Measurements from ENCODE around the gene DZANK1.
"Not testable (repeated sequence)": the region's sequence is repeated elsewhere in the genome, so short reads cannot be mapped to it uniquely, and the experiment has no call there.

DZANK1 gene

DNA sequence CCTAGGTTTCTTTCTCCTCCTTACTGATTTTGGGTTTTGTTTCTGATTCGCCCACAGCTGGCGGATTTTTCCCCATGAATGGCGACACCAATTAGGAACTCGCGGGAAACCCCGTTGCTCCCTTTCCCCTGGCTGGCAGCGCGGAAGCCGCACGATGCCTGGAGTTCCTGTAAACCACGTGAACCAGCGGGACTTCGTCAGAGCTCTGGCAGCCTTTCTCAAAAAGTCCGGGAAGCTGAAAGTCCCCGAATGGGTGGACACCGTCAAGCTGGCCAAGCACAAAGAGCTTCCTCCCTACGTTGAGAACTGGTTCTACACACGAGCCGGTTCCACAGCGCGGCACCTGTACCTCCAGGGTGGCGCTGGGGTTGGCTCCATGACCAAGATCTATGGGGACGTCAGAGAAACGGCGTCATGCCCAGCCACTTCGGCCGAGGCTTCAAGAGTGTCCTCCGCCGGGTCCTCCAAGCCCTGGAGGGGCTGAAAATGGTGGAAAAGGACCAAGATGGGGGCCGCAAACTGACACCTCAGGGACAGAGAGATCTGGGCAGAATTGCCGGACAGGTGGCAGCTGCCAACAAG, 37.7 kb upstream of the DZANK1 start:
- no peak for TF ChIP-seq Cebpa-rat (IDR thresholded peaks at IDR 0.05)
- Histone ChIP-seq H3K27ac (no peak overlapping the region), H3K27me3 (no peaks in the 10 kb centered on the region), H3K9ac (no peak overlapping the region), H3K4me3 (no peak overlapping the region), H4K20me1 (no peaks in the 10 kb centered on the region), H3K4me2 (no peak overlapping the region), H3K9me3 (replicated peaks in 1 of 11) (no peaks in the 10 kb centered on the region), H3K36me3 (peaks cover 0 to 7% (median 3%) of the 10 kb centered on the region in 11 experiments; a peak in 12 of 22 replicates), H3K4me1 (peaks cover 17 to 21% (median 19%) of the 10 kb centered on the region in 10 experiments)

DNA sequence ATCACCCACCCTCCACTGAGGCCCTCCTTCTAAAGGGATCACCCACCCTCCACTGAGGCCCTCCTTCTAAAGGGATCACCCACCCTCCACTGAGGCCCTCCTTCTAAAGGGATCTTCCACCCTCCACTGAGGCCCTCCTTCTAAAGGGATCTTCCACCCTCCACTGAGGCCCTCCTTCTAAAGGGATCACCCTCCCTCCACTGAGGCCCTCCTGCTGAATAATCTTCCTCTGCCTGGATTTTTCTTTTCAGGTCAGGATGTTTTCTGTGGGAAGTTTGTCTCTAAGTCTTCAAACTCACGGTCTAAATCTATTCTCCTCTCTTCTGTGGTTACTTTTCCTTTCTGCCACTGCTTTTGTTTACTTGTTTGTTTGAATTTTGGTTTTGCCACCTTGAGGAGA, 34.8 kb upstream of the DZANK1 start:
- H3K9ac ChIP-seq; H4K20me1 ChIP-seq; H3K27ac ChIP-seq; H3K4me3 ChIP-seq; H3K36me3 ChIP-seq; H3K4me2 ChIP-seq; H3K27me3 ChIP-seq; H3K9me3 ChIP-seq (replicated peaks in 1 of 11): not testable (repeated sequence)
- H3K4me1 ChIP-seq: peaks cover under 1 to 11% (median 5%) of the 10 kb centered on the region in 10 experiments; a peak in 16 of 20 replicates

DNA sequence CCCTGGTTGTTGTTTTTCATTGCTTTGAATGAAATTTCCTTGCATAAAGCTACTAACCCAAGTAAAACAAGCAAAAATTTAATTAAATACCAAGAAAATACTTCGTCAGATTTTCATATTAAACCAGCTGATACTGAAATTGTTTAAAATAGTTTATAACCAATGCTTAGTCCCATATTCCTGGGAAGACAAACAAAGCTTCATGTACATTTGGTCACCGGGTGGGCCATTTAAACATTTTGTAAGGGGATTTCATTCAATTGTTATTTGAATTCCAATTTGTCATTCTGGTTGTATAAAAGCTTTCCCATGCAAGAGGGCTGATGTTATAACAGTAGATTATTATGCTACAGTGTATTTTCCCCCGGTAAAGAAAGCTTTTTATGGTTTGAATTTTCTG, 30.8 kb upstream of the DZANK1 start:
- Histone ChIP-seq H3K27me3 (no peaks in the 10 kb centered on the region), H3K36me3 (peaks cover 13 to 16% (median 13%) of the 10 kb centered on the region in 11 experiments), H3K4me2 (peak overlapping the region; percentile 65 to 92 (median 85); a peak in 18 of 22 replicates), H3K9ac (peak overlapping the region in 2 of 11 experiments; percentile 79 to 80; a peak in 3 of 22 replicates), H3K4me3 (peak overlapping the region in 5 of 10 experiments; percentile 76 to 92 (median 83); a peak in 4 of 20 replicates), H4K20me1 (no peaks in the 10 kb centered on the region), H3K9me3 (replicated peaks in 1 of 11) (no peaks in the 10 kb centered on the region; a peak in 3 of 22 replicates), H3K27ac (peak overlapping the region in 7 of 11 experiments; percentile 4 to 68 (median 43); a peak in 8 of 22 replicates), H3K4me1 (peaks cover 9 to 20% (median 13%) of the 10 kb centered on the region in 10 experiments)
- TF ChIP-seq Cebpa-rat (IDR thresholded peaks at IDR 0.05): no peak

DNA sequence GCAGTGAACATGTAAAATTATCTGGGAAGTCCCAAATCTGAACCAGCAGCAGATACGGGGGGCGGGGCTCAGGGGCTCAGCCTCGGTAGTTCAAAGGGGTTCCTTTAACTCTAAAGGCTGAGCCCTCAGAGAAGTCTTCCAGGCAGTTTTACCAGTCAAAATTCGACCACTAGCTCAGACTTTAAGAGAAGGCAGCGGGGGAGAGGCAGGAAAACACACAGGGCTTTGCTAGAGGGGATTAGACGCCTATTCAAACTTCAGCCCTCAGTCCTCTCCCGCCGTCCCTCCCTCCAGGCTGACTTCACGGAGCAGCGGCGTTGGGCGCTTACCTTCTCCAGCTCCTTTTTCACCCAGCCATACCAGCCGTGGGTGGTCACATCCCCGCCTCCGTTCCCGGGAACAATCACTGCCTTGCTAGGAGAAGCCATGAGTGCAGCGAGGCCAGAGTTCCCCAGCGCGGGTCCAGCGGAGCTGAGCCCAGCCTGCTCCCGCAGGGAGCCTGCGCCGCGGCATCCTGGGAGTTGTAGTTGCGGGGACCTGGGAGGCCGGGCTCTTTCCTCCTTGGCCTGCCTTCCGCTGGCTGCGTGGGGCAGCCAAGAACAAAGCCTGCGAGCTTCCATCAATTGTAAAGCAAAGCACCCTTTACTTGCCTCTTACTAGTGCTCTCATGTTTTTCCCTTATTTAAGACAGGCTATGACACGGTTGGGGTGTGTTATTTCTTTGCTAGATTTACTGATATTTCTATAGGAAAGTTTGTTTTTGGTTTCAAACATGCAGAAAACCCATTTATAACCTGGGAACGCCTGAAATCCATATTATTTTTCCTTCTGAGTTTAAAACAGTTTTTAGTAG, 30.1 kb upstream of the DZANK1 start, which contains the start of gene RBBP9:
Gene RBBP9 (minus strand): TSS at position 486 of the 853 bp plus-strand sequence. CDS start 58 bp downstream, at position 428.
- Histone ChIP-seq H3K4me2 (peak within 1 kb of the TSS; percentile 68 to 92 (median 85)), H3K9ac (peak within 1 kb of the TSS; percentile 75 to 87 (median 80)), H3K4me1 (peaks cover 9 to 20% (median 13%) of the 10 kb centered on the region in 10 experiments), H3K27me3 (no peaks in the 10 kb centered on the region), H3K4me3 (peak within 1 kb of the TSS; percentile 71 to 92 (median 82)), H4K20me1 (no peaks in the 10 kb centered on the region), H3K36me3 (peaks cover 14 to 22% (median 18%) of the 10 kb centered on the region in 11 experiments), H3K27ac (peak within 1 kb of the TSS; percentile 22 to 69 (median 48); a peak in 19 of 22 replicates), H3K9me3 (replicated peaks in 1 of 11) (no peaks in the 10 kb centered on the region; a peak in 3 of 22 replicates)
- TF ChIP-seq Cebpa-rat (IDR thresholded peaks at IDR 0.05): no peak

DNA sequence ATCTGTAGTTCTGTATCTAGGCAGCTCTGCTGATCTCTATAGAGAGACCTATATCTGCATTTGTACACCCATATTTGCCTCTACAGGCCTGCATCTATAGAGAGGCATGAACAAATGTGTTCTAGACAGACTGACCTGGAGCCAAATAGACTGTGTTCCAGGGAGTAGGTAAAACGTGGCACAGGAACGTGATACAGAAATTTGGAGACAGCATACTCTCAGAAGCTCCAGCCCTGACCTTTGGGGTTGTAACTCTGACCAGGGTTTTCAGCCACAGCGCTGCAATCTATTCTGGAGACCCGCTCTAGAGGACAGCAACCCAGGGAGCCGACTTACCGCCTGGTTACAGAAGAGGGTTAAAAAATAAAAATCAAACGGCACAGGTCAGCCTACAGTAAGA, 29.2 kb upstream of the DZANK1 start:
- no peak for TF ChIP-seq Cebpa-rat (IDR thresholded peaks at IDR 0.05)
- Histone ChIP-seq H3K27me3 (no peaks in the 10 kb centered on the region), H4K20me1 (no peaks in the 10 kb centered on the region), H3K36me3 (peaks cover 17 to 31% (median 22%) of the 10 kb centered on the region in 11 experiments), H3K4me1 (peaks cover 9 to 20% (median 13%) of the 10 kb centered on the region in 10 experiments), H3K4me2 (peak overlapping the region; percentile 68 to 92 (median 85)), H3K9ac (peak overlapping the region; percentile 75 to 87 (median 80)), H3K27ac (no peak overlapping the region), H3K4me3 (peak overlapping the region; percentile 71 to 92 (median 82)), H3K9me3 (replicated peaks in 1 of 11) (no peaks in the 10 kb centered on the region; a peak in 3 of 22 replicates)

DNA sequence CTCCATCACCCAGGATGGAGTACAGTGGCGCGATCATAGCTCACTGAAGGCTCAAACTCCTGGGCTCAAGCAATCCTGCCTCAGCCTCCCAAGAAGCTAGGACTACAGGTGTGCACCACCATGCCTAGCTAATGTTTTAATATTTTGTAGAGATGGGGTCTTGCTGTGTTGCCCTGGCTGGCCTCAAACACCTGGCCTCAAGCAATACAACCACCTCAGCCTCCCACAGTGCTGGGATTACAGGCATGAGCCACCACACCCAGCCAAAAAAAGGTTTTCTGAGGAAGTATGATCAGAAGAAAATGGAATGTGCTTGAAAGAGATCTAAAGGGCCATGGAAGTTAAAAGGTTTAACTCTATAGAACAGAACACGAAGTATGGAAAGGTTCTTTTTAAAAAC, 21.5 kb upstream of the DZANK1 start:
- H3K9me3 ChIP-seq (replicated peaks in 1 of 11): no peaks in the 10 kb centered on the region
- peaks cover 64 to 96% (median 80%) of the 10 kb centered on the region in 11 experiments for H3K36me3 ChIP-seq
- no peak overlapping the region for H3K4me3 ChIP-seq
- H3K27ac ChIP-seq: no peak overlapping the region
- no peak for TF ChIP-seq Cebpa-rat (IDR thresholded peaks at IDR 0.05)
- no peaks in the 10 kb centered on the region for H4K20me1 ChIP-seq
- no peak overlapping the region for H3K4me2 ChIP-seq
- H3K4me1 ChIP-seq: no peaks in the 10 kb centered on the region
- no peak overlapping the region for H3K9ac ChIP-seq
- H3K27me3 ChIP-seq: no peaks in the 10 kb centered on the region

DNA sequence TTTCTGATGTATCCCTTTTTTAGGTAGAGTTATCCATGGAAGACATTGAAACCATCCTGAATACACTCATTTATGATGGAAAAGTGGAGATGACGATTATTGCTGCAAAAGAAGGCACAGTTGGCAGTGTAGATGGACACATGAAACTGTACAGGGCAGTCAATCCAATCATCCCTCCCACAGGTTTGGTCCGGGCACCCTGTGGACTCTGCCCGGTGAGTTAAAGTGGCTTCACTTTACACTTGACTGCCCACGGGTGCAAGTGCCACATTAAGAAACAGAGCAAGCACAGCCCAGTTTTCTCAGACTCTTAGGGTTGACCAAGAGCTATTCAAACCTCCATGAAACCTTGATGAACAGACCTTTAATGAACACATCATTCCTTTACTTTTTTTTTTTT, 14.8 kb upstream of the DZANK1 start:
- H3K4me2 ChIP-seq: no peak overlapping the region
- H3K36me3 ChIP-seq: peaks cover 86 to 97% (median 94%) of the 10 kb centered on the region in 11 experiments

DNA sequence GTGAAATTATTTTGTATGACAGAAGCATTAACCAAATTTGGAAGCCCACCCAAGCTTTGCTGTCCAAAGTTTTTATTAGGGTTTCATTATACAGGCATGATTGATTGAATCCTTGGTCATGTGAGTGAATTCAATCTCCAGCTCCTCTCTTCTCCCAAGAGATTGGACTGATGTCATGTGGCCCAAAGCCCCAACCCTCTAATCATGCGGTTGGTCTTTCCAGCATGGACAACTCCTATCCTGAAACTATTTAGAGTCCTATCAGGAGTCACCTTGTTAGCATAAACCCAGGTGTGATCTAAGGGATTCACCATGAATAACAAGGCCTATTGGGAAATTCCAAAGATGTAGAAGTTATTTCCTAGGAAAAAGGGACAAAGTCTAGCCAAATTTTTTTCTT, 11.0 kb upstream of the DZANK1 start:
- H3K9me3 ChIP-seq (replicated peaks in 1 of 11): no peaks in the 10 kb centered on the region
- no peaks in the 10 kb centered on the region for H4K20me1 ChIP-seq
- no peak for TF ChIP-seq Cebpa-rat (IDR thresholded peaks at IDR 0.05)
- no peak overlapping the region for H3K9ac ChIP-seq
- peaks cover 93 to 100% (median 99%) of the 10 kb centered on the region in 11 experiments for H3K36me3 ChIP-seq
- no peak overlapping the region for H3K4me3 ChIP-seq
- H3K27me3 ChIP-seq: no peaks in the 10 kb centered on the region
- H3K4me1 ChIP-seq: no peaks in the 10 kb centered on the region
- H3K27ac ChIP-seq: no peak overlapping the region
- H3K4me2 ChIP-seq: no peak overlapping the region

More for the DNA sequence above, 14.8 kb upstream of the DZANK1 start:
- no peaks in the 10 kb centered on the region for H4K20me1 ChIP-seq
- H3K9me3 ChIP-seq (replicated peaks in 1 of 11): no peaks in the 10 kb centered on the region
- no peak overlapping the region for H3K9ac ChIP-seq
- H3K27ac ChIP-seq: no peak overlapping the region
- no peaks in the 10 kb centered on the region for H3K4me1 ChIP-seq
- TF ChIP-seq Cebpa-rat (IDR thresholded peaks at IDR 0.05): no peak
- no peaks in the 10 kb centered on the region for H3K27me3 ChIP-seq
- H3K4me3 ChIP-seq: no peak overlapping the region

DNA sequence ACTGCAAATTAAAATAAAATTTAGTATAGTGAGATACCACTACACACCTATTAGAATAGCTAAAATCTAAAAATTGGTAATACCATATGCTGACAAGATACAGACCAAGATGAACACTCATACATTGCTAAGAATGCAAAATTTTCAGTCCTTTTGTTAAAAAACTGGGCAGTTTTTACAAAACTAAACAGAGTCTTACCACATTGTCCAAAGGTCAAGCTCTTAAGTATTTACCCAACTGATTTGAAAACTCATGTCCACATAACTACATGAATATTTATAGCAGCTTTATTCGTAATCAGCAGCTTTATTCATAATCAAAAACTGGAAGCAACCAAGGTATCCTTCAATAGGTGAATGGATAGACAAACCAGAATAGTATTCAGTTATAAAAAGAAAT, 10.4 kb upstream of the DZANK1 start:
- TF ChIP-seq Cebpa-rat (IDR thresholded peaks at IDR 0.05): no peak
- H3K4me1 ChIP-seq: no peaks in the 10 kb centered on the region
- no peak overlapping the region for H3K4me2 ChIP-seq
- no peaks in the 10 kb centered on the region for H4K20me1 ChIP-seq
- no peak overlapping the region for H3K4me3 ChIP-seq
- H3K36me3 ChIP-seq: peaks cover 92 to 100% (median 98%) of the 10 kb centered on the region in 11 experiments
- H3K9me3 ChIP-seq (replicated peaks in 1 of 11): no peaks in the 10 kb centered on the region
- no peak overlapping the region for H3K9ac ChIP-seq
- no peaks in the 10 kb centered on the region for H3K27me3 ChIP-seq
- no peak overlapping the region for H3K27ac ChIP-seq
